HG02623 (cell line): ENCODE data around the gene DCN.

ENCODE experiments used
- ATAC-seq: cut with Tn5 transposase; IDR thresholded peaks from one replicate; pipeline ENCODE4 v1.9.1; 2021; ENCODE audit warnings: moderate library complexity; ENCODE audit not compliant: unreplicated experiment

The DCN gene

DNA sequence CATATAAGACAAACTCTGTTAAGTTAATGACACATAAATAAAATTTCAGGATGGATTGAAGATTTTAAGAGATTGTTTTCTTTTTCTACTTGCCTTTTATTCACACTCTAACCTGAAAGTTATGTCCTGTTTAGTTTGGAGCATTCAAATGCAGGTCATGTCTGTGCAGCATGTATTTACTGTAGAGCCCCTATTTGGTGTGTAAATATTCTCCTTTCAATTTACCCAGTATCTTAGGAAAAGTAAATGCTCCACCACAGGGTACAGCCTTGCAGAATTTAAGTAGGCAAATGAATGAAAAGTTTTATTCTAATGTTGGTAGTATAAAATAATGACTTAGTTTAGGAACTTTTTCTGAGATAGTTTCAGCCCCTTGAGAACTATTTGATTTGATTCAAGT lies 6.2 kb upstream of the DCN start:
- ATAC-seq = no peak

DNA sequence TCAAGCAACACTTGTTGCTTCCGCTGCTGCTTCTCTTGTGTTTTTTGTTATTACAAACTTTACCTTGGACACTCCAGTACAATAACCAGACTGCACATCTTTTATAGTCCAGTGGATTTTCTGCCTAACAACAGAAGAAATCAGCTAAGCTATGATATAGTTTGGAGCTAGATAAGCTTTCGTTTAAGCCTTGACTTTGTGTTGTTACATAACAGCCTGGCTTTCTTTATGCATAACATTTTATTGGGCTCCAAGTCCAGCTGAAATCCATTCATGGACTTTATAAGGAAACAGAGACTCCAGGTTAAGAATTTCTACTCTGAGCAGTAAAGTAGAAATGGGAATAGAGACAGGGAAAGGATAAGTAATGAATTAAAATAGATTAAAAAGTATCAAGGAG lies 3.5 kb upstream of the DCN start:
- ATAC-seq = no peak

DNA sequence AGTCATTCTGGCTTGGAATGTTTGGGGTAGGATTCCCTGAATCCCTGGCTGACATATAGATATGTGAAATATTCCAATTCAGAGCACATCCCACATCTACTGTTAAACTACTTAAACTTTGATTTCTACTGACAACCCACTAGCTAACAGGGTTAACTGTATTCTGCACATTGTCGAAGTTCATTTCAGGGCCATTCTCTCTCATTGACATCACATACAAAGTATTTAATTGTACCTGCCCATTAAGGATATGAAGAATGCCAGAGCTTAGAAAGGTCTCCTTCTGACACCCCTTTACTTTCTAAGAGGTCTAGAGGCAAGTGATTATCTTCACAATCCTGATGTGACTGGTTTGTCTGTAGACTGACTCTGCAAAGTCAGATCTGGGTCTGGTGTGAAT lies 2.8 kb upstream of the DCN start:
- no peak for ATAC-seq

DNA sequence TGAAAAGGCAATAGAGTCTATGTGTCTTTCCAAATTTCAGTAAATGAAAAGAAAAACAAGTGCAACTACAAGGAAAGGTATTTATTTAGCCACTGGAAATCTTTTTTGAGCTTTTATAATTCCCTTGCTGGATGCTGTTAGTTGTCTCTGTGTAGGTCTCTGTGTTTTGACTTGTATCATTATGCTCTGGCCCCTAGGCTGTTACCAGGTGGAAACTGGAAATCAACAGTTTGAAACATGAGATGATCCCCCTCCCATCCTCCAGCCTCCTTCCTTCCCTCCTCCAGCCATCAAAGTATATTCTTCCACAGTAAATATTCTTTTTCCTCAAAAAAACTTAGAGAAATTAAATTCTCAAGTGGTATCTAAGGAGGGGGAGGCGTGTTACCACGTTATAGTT lies 934 bp upstream of the DCN start:
- ATAC-seq = no peak

DNA sequence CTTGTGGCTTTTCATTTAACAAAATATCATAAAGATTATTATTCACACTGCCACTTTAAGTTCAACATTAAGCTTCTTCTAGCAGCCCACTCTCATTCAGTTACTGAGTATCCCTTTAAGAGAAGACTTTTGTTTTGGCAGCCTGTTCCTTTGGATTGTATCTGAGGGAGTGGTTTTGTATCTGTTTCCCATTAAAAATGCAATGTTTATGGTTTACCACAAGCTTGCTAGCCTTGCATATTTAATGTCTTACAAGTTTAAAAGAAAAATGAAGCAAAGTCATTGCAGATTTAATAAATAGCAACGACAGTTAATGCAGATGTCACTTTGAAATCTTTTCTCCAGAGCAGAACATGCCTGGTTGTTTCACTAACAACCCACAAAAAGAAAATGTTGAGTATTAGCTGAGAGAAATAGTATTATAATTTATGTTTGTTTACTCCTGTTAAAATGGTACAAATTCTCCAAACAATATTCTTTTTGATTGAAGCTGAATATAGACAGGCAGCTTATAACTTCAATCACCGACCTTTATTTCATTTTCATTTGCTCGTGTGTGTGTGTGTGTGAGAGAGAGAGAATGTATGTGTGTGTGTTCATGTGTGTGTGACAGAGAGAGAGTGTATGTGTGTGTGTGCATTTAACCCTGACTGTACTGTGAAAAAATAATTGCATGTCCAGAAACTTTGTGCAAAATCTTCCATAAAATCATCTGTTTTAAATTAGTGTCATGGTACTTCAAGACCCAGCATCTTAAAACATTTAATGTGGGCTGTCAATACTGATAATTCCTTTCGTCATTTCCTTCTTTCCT lies 1.8 kb downstream of the DCN start:
- no peak for ATAC-seq

DNA sequence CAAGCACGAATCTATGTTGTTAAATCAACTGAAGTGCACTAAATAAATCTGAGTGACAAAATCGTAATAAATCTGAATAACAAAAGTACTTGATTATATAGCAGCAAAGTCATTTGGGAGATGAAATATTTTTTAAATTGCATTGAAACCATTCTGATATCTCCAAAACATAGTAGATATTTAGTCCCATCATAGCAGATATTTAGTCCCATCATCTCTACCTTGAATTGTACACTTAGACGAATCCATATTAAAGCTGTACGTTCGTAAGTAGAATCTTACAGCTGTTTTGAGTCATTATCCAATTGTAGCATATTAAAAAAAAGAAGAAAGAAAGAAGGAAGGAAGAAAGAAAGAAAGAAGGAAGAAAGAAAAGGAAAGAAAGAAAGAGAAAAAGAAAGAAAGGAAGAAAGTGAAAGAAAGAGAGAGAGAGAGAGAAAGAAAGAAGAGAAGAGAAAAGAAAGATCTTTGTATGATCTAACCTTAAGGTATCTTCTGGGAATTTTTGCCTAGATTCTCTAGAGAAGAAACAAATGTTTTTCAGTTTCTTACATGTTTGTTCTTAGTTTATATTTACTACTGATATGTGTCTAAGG lies 2.6 kb downstream of the DCN start:
- no peak for ATAC-seq

DNA sequence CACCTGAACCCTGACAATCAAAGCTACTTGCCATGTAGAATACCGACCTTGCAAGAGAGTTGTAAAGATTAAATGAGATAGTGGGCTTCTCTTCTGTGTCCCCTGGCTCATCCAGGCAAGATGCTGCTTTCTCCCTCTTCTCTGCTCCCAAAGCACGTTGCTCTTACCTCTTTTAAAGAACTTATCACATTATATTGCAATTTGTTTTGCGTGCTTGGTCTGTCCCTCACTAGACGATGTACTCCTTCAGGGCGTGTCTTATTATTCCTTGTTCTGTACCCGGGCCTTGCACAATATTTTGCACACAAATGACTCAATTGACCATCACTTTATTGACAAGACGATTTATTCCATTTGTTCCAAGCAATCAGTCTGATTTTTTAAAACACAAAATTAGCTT lies 3.3 kb downstream of the DCN start:
- no peak for ATAC-seq

DNA sequence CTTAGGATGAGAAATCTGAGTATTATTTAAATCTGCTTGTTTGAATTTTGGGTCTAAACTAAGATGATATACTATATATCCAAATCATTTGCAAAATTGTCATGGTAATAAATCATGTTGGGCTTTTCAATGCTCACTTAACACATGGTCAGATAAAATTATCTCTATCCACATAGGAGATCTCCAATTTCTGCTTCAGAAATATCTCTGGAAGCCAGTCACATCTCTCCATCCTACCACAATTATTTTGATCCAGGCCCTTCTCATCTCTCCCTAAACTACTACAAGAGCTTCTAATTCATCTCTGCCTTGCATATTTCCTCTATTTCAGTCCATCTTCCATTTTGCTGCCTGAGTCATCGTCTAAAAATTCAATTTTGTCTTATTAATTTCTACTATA lies 3.8 kb downstream of the DCN start:
- no peak for ATAC-seq

DNA sequence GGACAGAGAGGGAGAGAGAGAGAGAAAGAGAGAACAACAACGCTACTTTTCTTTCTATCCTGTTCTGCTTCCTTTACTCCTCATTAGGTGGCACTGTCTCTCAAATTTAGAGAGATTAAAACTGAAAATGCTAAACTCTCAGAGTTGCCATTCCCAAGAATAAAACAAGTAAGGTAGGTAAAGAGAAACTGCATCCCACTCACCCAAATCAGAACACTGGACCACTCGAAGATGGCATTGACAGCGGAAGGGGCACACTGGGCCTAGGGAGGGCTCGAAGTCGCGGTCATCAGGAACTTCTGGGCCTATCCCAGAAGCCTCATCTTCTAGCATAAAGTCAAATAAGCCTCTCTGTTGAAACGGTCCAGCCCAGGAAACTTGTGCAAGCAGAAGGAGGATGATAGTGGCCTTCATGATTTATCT lies 4.5 kb downstream of the DCN start:
- no peak for ATAC-seq

DNA sequence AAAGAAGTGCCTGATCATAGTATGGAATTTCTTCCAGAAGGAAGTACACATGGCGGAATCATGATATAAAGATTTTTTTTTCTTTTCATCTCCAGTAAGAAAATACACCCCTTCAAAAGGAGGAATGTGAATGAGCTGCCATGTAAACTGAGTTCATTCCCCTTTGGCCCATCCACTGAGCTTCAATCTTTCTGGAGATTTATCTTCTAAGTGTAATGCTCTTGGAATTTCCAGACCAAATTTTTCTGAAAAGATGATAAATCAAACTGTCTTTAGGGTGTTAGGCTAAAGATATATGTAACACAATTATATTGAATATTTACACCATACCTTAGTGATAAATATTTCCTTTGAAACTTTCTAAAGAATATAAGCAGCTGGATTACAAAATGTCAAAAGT lies 5.2 kb downstream of the DCN start:
- no peak for ATAC-seq

DNA sequence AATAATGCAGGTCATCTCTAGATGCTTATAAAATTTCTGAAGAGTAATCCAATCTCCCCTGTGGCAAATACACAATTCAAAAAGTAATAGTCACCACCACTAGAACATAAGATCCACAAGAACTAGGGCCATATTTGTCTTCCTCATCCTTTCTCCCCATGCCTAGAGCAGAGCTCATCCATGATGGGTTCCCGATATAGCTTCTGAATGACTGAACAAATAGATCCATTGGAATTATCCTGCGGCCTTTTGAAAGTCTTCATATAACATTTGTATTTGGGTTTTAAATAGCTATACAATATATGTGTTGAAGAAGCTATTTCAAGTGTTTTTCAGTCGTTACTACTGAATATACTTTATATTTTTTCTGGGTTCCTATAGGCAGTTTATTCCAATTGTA lies 5.7 kb downstream of the DCN start:
- ATAC-seq = no peak

DNA sequence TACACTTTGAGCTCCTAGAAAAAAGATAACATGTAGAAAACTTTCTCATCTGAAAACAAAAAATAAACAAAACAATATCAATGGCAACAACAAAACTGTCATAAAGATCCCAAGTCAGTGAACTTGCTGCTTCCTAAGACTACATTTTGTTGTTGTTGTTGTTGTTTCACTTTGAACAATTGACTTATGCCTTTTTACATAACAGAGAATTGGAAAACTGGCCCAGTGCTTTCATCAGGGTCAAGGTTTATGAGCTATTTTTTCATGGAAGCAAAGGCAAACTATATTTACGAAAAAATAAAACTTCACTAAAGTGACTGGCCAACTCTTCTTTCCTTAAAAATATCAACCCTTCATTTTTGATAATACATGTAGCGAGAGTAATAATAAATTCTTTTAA lies 6.3 kb downstream of the DCN start:
- ATAC-seq = no peak

DNA sequence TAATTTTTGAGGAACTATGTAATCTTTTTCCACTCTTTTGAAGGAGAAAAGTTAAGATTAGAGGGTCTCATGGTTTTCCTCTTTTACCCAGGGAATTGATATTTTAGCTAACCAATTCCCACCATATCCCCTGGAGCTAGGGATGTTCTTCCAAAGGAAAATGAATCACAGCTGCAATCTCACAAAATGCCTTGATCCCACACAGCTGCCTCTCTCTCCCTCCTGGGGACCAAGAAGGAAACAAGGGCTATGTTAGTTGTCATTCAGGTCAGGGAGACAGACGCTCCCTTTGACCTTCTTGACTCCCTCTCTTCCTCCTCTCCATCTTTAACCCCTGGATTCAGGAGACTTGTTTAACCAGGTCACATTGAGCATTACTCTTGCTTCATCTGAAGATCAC lies 9.5 kb downstream of the DCN start:
- no peak for ATAC-seq

DNA sequence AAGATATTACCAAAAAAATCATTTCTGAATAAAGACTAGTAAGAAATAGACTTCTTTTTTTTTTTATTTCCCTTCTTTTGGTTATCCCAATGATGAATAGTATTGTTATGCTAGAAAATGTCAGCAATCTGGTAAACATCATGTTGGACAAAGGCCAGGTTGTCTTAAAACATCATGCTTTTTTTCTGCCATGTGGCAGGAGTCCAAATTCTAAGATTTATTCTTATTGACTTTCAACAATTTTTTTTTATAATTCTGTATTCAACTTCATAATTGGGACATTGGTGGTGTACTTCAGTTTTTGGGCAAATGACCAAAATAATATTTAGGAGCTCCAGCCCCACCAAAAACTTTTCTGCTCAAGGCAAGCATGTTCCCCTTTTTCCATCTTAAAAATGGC lies 10.5 kb downstream of the DCN start:
- ATAC-seq = no peak

DNA sequence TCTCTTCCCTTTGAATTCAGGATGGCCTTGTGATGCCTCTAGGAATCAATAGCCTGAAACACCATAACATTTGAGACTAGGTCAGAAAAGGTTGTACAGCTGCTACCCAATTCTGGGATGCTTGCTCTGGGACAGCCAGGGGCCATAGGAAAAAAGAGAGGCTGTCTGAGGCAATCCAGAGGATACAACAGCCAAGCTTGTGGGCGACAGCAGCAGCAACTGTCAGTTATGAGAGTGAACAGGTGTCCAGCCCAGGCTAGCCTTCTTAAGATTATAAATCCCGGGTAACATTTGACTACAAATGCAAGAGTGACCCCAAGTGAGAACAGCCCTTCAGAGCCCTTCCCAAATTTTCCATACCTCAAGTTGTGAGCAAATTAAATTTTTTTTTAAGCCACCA lies 11.1 kb downstream of the DCN start:
- ATAC-seq = no peak

DNA sequence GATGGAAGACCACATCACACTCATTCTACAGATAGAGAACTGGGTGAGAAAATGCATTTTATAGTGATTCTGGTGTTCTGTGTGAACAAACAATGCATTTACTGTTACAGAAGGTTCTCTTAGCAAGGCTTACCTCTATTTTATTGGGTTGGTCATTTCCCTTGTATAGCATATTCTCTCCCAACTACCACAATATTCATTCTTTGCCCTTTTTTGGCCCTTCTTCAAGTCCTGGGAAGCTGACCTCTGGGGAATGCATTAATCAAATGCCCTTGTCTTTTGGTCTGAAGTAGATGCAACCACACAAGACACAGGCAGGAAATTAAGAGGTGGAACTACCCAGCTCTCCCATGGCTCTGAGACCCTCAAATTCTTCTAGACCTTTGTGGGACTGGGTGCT lies 19.5 kb downstream of the DCN start:
- ATAC-seq = no peak

DNA sequence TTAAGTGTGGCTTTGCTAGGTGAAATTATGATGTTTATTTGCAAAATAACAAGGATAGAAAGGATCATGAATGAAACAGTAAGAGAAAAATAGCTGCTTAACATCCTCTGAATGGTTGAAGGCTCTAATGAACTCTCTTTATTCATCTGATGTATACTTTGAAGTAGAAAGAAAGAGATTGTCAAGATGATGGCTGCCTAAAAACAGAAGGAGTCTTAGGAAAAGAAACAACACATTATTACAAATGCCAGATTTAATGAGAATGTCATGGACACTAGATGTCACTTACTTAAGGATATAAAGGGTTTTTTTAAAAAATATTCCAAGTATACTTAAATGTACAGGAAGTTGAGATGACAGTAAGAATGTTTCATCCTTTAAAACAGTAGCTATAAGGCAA lies 21.6 kb downstream of the DCN start:
- no peak for ATAC-seq

DNA sequence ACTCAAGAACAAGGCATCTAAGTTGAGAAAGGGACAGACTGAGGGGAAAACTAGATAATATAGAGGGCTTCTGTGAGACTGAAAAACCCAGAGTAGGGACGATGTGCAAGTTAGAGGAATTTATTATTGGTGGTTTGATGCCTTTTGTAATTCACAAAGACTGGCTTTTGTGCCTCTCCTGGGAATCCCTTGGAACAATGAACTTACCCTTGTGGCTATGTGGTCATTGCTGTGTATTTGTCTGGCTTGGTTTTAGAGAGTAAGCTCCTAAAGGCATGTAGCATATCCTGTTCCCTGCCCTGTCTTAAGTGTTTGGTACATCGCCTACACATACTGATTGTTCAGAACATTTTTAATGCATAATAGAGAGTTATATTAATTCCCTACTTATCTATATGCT lies 26.6 kb downstream of the DCN start:
- ATAC-seq = no peak

DNA sequence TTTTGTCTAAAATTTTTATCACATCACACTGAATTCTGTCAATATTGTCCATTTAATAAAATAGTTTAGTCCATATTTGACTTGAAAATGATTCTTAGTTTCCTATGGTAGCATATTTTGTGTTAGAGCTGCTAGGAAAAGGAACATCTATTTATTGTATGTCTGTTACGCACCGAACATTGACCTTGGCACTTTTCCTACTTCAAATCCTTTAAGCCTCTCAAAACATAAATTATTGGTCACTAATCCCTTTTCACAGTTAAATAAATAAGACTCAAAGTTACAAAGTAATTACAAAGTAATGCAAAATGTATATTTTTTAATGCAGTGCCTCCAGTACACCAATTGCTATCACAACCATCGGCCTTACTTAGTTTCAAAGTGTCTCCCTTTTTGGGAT lies 28.5 kb downstream of the DCN start:
- no peak for ATAC-seq

DNA sequence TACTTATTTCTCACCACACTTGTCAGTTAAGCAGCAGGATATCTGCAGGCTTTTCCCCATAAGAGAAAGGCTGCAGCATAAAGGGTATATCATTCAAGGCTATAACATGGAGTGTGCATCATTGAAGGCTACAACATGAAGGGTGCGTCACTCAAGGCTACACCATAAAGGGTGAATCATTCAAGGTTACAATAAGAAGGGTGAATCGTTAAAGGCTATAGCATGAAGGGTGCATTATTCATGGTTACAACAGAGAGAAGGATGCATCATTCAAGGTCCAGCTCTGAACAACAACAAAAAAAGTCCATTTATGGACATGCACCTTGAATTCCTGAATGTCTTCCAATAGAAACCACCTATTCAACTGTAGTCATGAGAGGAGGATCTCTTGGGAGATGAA lies 38.6 kb downstream of the DCN start:
- no peak for ATAC-seq

DNA sequence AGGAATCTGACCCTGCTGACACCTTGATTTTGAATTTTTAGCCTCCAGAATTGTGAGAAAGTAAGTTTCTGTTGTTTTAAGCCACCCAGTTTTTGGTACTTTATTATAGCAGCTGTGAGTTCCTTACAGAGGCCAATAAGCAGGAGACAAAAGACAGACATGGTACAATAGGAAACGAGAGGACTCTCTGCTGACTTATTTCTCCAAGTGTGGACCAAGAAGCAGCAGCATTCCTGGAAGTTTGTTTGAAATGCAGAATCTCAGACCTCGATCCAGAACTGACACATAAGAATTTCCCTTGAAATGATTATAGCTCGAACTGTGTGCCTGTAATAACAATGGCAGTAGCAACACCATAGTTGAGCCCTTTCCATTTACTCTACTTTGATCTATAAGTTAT lies 39.4 kb downstream of the DCN start:
- ATAC-seq = no peak

DNA sequence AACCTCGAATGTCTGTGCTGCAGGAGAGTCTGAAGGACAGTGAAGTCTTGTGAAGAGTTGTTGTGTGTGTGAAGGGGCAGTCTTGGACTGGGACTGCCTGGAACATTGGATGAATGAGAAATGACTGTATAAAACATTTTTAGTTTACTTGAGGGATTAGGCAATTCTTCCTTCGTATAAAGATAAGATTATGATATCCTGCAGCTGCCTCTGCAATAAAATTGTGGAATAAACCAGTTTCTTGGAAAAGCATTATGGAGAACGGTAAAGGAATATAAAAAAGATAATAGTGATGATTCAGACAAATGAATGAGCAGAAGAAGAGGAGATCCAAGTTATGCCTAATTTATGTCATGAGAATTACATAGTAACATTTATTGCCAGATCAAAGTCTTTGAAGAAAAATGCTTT lies 40.4 kb downstream of the DCN start:
- no peak for ATAC-seq
